ENCODE results near the gene VIT.
"Not testable (repeated sequence)": the region's sequence is repeated elsewhere in the genome, so short reads cannot be mapped to it uniquely, and the experiment has no call there.

Gene VIT

GRCh38 chr2:36678856-36679255, 17.7 kb upstream of the VIT start:
- no peak for DNase-seq

GRCh38 chr2:36680012-36680411, 16.5 kb upstream of the VIT start:
- DNase-seq, result no peak

GRCh38 chr2:36682562-36682961, 13.9 kb upstream of the VIT start:
- no peak for DNase-seq

- DNase-seq, result no peak
Measured at GRCh38 chr2:36683002-36683401, 13.5 kb upstream of the VIT start.

- not testable (repeated sequence) for DNase-seq
Measured at GRCh38 chr2:36688291-36688690, 8.2 kb upstream of the VIT start.

- not testable (repeated sequence) for DNase-seq
Measured at GRCh38 chr2:36689013-36689412, 7.5 kb upstream of the VIT start.

- no peak for DNase-seq
Measured at GRCh38 chr2:36692121-36692520, 4.4 kb upstream of the VIT start.

GRCh38 chr2:36693825-36694224, 2.7 kb upstream of the VIT start:
- no peak for DNase-seq

- DNase-seq, result peak; percentile 55
Measured at GRCh38 chr2:36695746-36696415, 626 bp upstream of the VIT start.

- no peak for DNase-seq
Measured at GRCh38 chr2:36697424-36698066, 1.0 kb downstream of the VIT start.

GRCh38 chr2:36698993-36699392, 2.5 kb downstream of the VIT start:
- DNase-seq, result peak; percentile 88

GRCh38 chr2:36700311-36700710, 3.8 kb downstream of the VIT start:
- DNase-seq, result no peak

- no peak for DNase-seq
Measured at GRCh38 chr2:36701391-36701795, 4.9 kb downstream of the VIT start.

GRCh38 chr2:36701918-36702317, 5.4 kb downstream of the VIT start:
- no peak for DNase-seq

GRCh38 chr2:36702781-36703180, 6.3 kb downstream of the VIT start:
- no peak for DNase-seq

GRCh38 chr2:36704475-36705150, 8.1 kb downstream of the VIT start:
- DNase-seq, result no peak

GRCh38 chr2:36705326-36706020, 9.0 kb downstream of the VIT start:
- DNase-seq, result no peak

GRCh38 chr2:36706021-36706876, 9.7 kb downstream of the VIT start:
- peak; percentile 68 for DNase-seq

- peak; percentile 29 for DNase-seq
Measured at GRCh38 chr2:36707050-36707449, 10.5 kb downstream of the VIT start.

GRCh38 chr2:36708041-36708741, 11.7 kb downstream of the VIT start:
- DNase-seq, result peak; percentile 25

- no peak for DNase-seq
Measured at GRCh38 chr2:36710858-36711515, 14.5 kb downstream of the VIT start.

All from inflammatory macrophage treated with lipopolysaccharide for 4 hours (primary cell).